NAMALWA (cell line): Measurements from ENCODE around the gene PARS2.

ENCODE experiments used
- DNase-seq: peaks from one replicate; pipeline ENCODE4 v3.0.0-alpha.2; 2015; ENCODE audit warnings: low spot score

The PARS2 gene

GRCh38 chr1:54774820-54775498 is 10.6 kb upstream of the PARS2 start:
- peak; percentile 93 for DNase-seq

DNA sequence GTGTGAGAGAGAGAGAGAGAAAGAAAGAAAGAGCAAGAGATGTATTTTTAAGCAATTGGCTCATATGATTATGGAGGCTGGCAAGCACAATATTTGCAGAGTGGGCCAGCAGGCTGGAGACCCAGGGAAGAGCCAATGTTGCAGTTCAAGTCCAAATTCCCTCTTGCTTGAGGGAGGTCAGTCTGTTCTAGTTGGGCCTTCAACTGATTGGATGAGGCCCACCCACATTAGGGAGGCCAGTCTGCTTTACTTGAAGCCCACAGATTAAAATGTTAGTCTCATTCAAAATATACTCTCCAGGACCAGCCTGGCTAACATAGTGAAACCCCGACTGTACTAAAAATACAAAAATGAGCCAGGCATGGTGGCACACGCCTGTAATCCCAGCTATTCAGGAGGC is 8.6 kb upstream of the PARS2 start:
- DNase-seq: no peak

GRCh38 chr1:54768093-54768492 is 3.8 kb upstream of the PARS2 start:
- peak; percentile 30 for DNase-seq

- no peak for DNase-seq
These were observed 3.2 kb upstream of the PARS2 start for GRCh38 chr1:54767526-54767925.

DNA sequence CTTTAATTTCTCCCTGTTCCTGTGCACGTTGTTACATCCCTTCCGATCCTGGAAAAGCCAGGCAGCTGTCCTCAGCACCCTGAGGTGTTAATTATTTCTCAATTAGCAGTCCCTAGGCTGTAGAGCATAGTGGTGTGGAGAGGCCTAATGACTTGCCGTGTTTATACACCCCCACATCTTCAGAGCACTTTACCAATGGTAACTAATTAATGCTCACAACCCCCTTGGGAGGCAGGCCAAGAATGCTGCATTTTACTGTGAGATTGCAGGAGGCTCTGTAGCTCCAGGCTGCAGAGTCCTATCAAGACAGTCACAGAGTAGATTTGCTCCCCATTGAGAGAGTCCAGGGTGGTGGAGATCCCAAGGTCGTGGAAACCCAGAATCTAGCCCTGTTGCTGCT is 2.4 kb upstream of the PARS2 start:
- DNase-seq: no peak

GRCh38 chr1:54764922-54765561 is 719 bp upstream of the PARS2 start:
- DNase-seq: no peak

GRCh38 chr1:54763816-54764132 is 549 bp downstream of the PARS2 start:
- peak; percentile 40 for DNase-seq

- no peak for DNase-seq
These were observed 5.5 kb downstream of the PARS2 start for GRCh38 chr1:54758678-54759348.

DNA sequence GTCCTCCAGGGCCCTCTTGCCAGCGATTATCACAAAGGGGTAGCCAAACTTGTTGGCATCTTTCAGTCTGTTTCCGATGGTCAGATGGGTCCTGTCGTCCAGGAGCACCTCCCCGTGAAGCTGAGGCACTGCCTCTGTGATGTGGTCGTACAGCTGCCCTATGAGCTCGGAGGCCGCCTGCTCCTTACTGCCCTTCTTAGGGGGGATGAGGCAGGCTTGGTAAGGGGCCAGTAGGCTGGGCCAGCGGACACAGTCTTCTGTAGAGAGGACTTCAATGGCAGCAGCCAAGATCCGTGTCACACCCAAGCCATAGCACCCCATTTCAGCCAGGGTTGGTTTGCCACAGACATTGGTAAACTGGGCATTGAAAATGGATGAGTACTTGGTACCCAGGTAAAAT is 6.5 kb downstream of the PARS2 start:
- DNase-seq: no peak

- DNase-seq: no peak
These were observed 9.6 kb downstream of the PARS2 start for GRCh38 chr1:54754486-54755285.

DNA sequence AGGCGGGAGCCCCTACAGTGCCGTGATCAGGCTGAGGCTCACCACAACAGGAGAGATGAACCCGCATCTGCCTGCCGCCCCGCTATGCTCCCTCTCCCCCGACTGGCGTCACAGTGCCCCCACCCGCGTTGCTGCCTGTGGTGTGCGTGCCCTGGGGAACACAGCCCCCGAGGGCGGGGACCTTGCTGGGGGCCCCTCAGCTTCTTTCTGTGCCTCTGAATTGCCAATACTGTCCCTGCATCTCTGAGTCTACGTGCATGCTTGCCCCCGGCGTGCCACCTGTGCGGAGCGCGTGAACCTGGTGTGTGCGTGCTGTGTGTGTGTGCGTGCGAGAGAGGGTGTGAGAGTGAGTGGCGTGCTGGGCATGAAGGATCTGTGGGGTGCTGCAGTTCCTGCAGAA is 10.3 kb downstream of the PARS2 start:
- DNase-seq: no peak

DNA sequence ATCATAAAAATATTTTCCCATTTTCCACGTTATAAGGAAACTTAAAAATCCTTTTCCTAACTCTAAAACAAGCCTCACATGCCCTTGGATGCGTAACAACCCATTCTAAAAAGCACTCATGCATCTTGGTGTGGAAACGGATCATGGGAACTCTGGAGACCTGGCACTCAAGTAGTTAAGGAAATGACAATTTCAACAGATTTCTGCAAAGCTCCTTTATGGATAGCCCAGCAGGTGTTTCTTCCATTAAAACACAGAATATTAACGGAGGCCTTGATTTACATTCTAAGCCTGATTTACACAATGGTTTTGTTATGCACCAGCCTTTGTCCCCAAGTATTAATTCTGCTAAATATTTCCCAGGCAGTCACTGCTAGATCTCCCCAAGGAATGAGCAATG is 12.9 kb downstream of the PARS2 start:
- no peak for DNase-seq

GRCh38 chr1:54750596-54750995 is 13.7 kb downstream of the PARS2 start:
- no peak for DNase-seq

- no peak for DNase-seq
These were observed 16.1 kb downstream of the PARS2 start for GRCh38 chr1:54748094-54748835.

DNA sequence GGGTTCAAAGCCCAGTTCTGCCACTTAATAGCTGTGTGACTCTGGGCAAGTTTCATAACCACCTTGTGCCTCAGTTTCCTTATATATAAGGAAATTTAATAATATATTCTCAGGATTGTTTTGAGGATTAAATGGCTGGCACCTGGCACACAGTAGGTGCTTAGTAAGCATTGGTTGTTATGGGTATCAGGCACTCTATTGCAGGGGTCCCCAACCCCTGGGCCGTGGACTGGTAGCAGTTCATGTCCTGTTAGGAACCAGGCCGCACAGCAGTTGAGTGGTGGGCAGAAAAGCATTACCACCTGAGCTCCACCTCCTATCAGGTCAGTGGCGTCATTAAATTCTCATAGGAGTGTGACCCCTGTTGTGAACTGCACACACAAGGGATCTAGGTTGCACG is 18.5 kb downstream of the PARS2 start:
- DNase-seq: no peak

DNA sequence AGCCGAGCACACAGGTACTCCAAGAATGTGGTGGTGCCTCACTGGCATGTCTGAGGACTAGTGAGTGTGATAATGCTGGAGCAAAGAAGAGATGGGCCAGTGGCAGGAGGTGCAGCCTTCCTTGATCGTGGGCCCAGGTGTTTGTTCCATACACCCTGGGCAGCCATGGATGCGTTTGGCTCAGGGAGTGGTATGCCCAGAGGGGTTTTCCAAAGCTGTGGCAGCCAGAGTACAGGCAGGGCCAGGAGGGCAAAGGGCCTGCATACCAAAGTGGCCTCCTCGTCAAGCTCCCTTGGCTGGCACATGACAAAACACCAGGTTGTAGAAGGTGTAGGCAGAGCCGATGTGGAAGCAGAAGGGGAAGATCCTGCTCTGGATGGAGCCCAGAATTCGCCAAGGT is 19.0 kb downstream of the PARS2 start:
- DNase-seq: no peak

GRCh38 chr1:54744696-54745095 is 19.6 kb downstream of the PARS2 start:
- no peak for DNase-seq

DNA sequence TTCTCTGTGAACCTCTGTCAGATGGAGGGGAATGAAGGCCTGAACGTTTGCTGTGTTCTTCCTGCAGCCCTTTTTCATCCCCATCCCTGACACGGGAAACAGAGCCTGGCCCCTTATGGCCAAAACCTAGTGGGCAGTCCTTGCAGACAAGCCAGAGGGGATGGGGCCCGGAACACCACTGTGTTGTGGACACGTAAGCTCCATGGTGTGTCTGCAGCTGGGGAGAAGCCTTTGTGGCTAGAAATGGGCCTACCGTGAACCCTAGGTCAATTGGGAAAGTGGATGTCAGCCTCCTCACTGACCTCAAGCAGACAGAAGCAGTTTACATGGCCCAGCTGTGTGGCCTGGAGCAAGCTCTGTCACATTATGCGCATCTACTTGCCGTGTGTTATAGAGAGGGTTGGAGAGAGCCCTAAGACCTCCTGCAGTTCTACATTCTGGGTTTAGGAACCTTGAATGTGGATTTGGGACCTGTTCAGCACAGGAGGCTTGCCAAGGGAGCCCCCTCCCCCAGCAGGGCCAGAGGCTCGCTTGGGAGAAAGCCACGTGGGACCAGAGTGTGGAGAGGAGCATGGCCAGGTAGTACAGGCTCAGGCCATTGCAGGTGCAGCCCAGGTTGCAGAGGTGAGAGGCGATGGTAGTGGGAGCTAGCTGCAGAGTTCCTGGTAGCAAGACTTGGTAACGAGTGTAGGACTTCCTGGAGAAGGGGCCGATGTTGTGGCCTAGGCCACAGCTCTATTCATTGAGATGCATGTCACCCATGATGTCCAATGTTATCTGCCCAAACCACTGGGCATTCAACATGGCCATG is 20.7 kb downstream of the PARS2 start:
- DNase-seq: no peak

DNA sequence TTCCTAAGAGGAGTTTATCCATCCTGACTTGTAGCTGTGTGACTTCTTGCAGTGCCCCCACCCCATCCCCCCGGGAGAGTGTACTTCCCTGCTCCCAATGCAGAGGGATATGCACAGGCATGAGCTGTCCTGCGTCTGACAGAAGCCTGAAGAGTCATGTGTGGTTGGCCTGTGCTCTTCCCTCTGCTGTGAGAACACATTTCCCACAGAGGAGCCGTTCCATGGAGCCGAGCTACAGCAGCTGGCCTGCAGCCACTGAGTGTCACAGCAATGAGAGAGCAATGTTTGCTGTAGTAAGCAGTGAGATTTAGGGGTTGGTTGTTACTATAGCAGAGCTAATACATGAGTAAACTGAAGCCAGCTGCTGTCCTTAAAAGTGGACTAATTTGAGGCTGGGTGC is 22.0 kb downstream of the PARS2 start:
- DNase-seq: no peak

- no peak for DNase-seq
These were observed 22.8 kb downstream of the PARS2 start for GRCh38 chr1:54741531-54741930.

- DNase-seq: no peak
These were observed 26.1 kb downstream of the PARS2 start for GRCh38 chr1:54738244-54738643.
